Cardiac muscle cell (in vitro differentiated cells and primary cell): Measurements from ENCODE around the gene SASH1. TPM values are rescaled to one million over a fixed set of nuclear protein-coding genes. Genes with fewer than 3 reads are reported as not detected.

ENCODE experiments used
- DNase-seq, 2 donors: peaks; one replicate each; pipeline versions ENCODE4 v3.0.0 to v3.0.0-alpha.2; 2010 to 2017; ENCODE audit warnings: low read depth in 1 of 2, low spot score in 1 of 2
- H3K27ac ChIP-seq: fragments of 200-600 bp; sonication (generic); 2 replicates; pipeline ENCODE4 v1.5.1; 2016
- H3K27me3 ChIP-seq: fragments of 200-600 bp; sonication (generic); 2 replicates; pipeline ENCODE4 v1.6.0; 2016; ENCODE audit warnings: control low read depth
- H3K36me3 ChIP-seq: fragments of 200-600 bp; sonication (generic); 2 replicates; pipeline ENCODE4 v1.5.1; 2016; ENCODE audit warnings: control low read depth
- H3K4me1 ChIP-seq: fragments of 200-600 bp; sonication (generic); 2 replicates; pipeline ENCODE4 v1.8.1; 2017; ENCODE audit warnings: low read depth, mild to moderate bottlenecking, mixed run types
- H3K4me3 ChIP-seq: fragments of 200-600 bp; sonication (generic); 2 replicates; pipeline ENCODE4 v1.5.1; 2016; ENCODE audit warnings: mild to moderate bottlenecking
- H3K9me3 ChIP-seq: fragments of 200-600 bp; sonication (generic); 2 replicates; pipeline ENCODE4 v1.5.1; 2017; ENCODE audit warnings: low read depth, mild to moderate bottlenecking, control low read depth
- polyA plus RNA-seq: library from polyadenylated mRNA; unstranded; fragments of >200 nt; fragmentation: Nextera tagmentation; extraction: Ambion mirVana; gene quantifications from 2 replicates; pipeline ENCODE4 v1.2.1, GENCODE V29; 2016
- total RNA-seq: library from RNA; depleted of rRNA; stranded (reverse); fragments of >200 nt; gene quantifications from 2 replicates; pipeline ENCODE4 v1.2.3, GENCODE V29; 2016
- TF ChIP-seq, protein P1 (sequence below): IDR thresholded peaks from 2 replicates; pipeline ENCODE4 v1.5.1; 2012; ENCODE audit warnings: low read depth, mild to moderate bottlenecking, low read length

SASH1 gene
- total and polyA plus RNA-seq, 2 experiments from 2014 or later, result 7.2 to 17.1 TPM

DNA sequence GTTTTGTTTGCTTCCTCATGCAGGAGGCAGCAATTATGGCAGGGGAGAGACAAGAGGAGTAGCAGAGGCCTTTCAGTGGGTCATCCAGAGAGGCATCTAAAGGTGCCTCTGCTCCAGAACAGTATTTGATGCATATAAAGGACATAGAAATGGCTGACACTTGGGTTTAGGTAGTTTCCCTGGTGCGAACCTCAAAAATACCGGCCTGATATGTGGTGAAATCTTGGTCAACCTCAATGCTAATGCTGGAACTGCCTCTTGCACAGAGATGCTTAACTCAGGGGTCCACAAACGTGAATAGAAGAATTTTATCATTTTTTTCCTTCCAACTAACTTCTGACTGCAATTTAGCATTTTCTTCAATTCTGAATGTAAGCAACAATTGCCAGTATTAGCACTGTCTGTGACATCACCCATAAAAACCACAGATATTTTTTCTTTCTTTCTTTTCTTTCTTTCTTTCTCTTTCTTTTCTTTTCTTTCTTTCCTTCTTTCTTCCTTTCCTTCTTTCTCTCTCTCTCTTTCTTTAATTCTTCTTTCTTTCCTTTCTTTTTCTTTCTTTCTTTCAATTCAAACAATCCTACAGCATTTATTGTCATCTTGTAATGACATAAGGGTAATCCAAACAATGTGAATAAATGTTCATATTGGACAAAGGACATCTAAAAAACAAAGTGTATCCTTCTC lies 224.2 kb downstream of the SASH1 start:
- H3K9me3 ChIP-seq, result no peaks in the 10 kb centered on the region
- no peak for DNase-seq
- H3K27me3 ChIP-seq, result no peaks in the 10 kb centered on the region
- TF ChIP-seq, protein P1, sequence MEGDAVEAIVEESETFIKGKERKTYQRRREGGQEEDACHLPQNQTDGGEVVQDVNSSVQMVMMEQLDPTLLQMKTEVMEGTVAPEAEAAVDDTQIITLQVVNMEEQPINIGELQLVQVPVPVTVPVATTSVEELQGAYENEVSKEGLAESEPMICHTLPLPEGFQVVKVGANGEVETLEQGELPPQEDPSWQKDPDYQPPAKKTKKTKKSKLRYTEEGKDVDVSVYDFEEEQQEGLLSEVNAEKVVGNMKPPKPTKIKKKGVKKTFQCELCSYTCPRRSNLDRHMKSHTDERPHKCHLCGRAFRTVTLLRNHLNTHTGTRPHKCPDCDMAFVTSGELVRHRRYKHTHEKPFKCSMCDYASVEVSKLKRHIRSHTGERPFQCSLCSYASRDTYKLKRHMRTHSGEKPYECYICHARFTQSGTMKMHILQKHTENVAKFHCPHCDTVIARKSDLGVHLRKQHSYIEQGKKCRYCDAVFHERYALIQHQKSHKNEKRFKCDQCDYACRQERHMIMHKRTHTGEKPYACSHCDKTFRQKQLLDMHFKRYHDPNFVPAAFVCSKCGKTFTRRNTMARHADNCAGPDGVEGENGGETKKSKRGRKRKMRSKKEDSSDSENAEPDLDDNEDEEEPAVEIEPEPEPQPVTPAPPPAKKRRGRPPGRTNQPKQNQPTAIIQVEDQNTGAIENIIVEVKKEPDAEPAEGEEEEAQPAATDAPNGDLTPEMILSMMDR, result no peak
- no peak overlapping the region for H3K4me3 ChIP-seq
- H3K27ac ChIP-seq, result no peak overlapping the region
- no peaks in the 10 kb centered on the region for H3K36me3 ChIP-seq
- H3K4me1 ChIP-seq, result no peaks in the 10 kb centered on the region

DNA sequence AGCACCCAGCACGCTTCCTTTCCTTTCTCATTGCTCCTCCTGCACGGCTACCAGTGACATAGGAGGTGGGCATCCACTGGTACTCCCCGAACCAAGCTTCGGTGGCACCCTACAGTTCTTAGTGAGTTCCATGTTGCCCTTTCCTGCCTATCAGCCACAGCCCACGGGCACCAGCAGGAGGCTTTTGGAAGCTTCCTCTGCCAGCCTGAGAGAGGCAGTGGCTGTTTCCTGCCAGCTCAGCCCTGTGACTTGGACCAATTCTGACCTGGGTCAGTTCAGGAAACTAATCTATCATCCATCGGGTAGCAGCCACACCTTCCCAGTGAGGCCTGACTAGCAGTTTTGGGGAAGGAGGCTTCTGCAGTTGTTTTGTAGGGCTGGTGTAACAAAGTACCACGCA lies 227.8 kb downstream of the SASH1 start:
- Histone ChIP-seq H3K36me3 (no peaks in the 10 kb centered on the region), H3K27me3 (no peaks in the 10 kb centered on the region), H3K4me1 (no peaks in the 10 kb centered on the region), H3K9me3 (no peaks in the 10 kb centered on the region), H3K4me3 (no peak overlapping the region), H3K27ac (no peak overlapping the region)
- DNase-seq, result no peak
- TF ChIP-seq, protein P1, result no peak

- Histone ChIP-seq H3K27me3 (no peaks in the 10 kb centered on the region), H3K27ac (no peak overlapping the region)
- TF ChIP-seq, protein P1, result no peak
Measured at GRCh38 chr6:148572676-148573335, 230.2 kb downstream of the SASH1 start.

GRCh38 chr6:148573922-148574321 lies 231.3 kb downstream of the SASH1 start:
- TF ChIP-seq, protein P1, result no peak
- Histone ChIP-seq H3K4me3 (no peak overlapping the region), H3K27ac (no peak overlapping the region), H3K9me3 (no peaks in the 10 kb centered on the region), H3K27me3 (no peaks in the 10 kb centered on the region), H3K36me3 (no peaks in the 10 kb centered on the region), H3K4me1 (no peaks in the 10 kb centered on the region)
- no peak for DNase-seq

More at GRCh38 chr6:148572676-148573335, 230.2 kb downstream of the SASH1 start:
- Histone ChIP-seq H3K4me1 (no peaks in the 10 kb centered on the region), H3K9me3 (no peaks in the 10 kb centered on the region), H3K36me3 (no peaks in the 10 kb centered on the region), H3K4me3 (no peak overlapping the region)
- no peak for DNase-seq

DNA sequence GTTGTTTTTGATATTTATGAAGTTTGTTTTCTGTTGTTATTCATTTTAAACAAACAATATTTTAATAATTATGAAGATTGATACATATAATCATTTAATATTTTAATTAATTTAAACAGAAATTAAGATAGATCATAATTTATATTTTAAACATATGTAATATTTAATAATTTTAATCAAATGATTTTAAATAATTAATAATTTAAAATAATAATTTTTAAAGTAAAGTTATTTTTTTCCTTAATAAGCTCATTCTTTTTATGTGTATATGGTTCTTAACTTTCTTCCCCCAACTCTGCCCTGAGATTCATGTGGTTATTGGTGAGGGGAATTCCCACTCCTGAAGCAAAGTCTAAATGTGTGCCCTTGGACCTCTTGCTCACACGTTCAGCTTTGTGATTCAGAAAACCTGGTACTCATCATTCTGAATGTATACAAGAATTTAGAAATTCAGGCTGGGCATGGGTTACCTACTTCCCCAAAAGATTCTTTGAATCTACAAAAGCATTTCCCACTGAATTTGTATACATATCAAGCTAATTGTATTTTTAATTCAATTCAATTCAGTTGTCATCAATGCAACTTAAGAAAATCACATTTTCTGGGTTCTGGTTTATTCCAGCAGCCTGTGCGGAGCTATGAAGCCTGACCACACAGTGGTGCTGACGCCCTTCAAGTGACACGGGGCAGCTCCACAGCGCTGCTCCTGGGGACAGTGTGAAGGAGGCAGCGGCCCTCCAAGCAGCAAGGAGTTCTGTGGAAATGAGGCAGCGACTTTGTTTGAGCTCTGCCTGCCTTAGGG lies 235.2 kb downstream of the SASH1 start:
- peak; percentile 86 to 87 for DNase-seq
- Histone ChIP-seq H3K4me3 (no peak overlapping the region), H3K9me3 (no peaks in the 10 kb centered on the region), H3K36me3 (no peaks in the 10 kb centered on the region), H3K4me1 (no peaks in the 10 kb centered on the region), H3K27me3 (no peaks in the 10 kb centered on the region), H3K27ac (no peak overlapping the region)
- TF ChIP-seq, protein P1, result peak; percentile 90
